ENCODE measurements around the gene HIGD1A. TPM values are rescaled to one million over a fixed set of nuclear protein-coding genes. Genes with fewer than 3 reads are reported as not detected.
A peak's percentile ranks its signal among the peaks of the same experiment; 100 is the strongest.

HIGD1A gene
- total and polyA plus RNA-seq, 12 donors: 179 to 399 (median 331) TPM

DNA sequence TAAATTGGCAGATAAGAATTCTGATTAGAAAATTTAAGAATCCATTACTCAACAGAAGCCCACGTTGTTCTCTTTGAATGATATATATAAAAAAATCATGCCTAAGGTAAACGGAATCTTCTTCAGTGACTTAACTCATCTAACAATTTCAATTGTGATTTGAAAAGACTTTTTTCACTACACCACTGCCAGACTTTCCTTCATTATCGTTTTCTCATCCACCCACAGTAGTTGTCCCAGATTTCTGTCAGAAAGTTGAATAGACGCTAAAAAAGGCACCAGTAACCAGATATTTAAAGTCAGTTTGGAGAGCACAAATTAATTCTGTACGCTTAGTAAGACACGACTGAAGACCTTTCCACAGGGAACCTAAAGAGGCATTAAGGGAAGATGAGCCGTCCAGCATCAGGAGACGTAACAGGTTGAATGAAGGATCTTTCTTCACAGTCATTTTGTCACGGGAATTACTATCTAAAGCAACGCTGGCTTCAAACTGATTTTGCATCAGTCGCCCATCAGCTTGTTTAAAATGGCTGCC lies 1.3 kb downstream of the HIGD1A start:
- peaks cover 0 to 52% (median 42%) of the 10 kb centered on the region in 9 donors for H3K4me1 ChIP-seq
- 30 to 45% methylated on average over 11 of the region's 11 CpGs for WGBS, 2 donors
- H3K27ac ChIP-seq: peak overlapping the region; percentile 74 to 98 (median 93)
- H3K4me3 ChIP-seq: peak overlapping the region; percentile 56 to 96 (median 74)
- no peak for ATAC-seq
- no peaks in the 10 kb centered on the region for H3K36me3 ChIP-seq
- intact Hi-C loops (cut with DNase I): no loop called here
- H3K9me3 ChIP-seq: no peaks in the 10 kb centered on the region
- H3K27me3 ChIP-seq: peaks cover 0 to 8% (median 0%) of the 10 kb centered on the region in 7 donors
- TF ChIP-seq, protein P1, sequence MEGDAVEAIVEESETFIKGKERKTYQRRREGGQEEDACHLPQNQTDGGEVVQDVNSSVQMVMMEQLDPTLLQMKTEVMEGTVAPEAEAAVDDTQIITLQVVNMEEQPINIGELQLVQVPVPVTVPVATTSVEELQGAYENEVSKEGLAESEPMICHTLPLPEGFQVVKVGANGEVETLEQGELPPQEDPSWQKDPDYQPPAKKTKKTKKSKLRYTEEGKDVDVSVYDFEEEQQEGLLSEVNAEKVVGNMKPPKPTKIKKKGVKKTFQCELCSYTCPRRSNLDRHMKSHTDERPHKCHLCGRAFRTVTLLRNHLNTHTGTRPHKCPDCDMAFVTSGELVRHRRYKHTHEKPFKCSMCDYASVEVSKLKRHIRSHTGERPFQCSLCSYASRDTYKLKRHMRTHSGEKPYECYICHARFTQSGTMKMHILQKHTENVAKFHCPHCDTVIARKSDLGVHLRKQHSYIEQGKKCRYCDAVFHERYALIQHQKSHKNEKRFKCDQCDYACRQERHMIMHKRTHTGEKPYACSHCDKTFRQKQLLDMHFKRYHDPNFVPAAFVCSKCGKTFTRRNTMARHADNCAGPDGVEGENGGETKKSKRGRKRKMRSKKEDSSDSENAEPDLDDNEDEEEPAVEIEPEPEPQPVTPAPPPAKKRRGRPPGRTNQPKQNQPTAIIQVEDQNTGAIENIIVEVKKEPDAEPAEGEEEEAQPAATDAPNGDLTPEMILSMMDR (IDR thresholded peaks at IDR 0.05): no peak
- no peak for DNase-seq

DNA sequence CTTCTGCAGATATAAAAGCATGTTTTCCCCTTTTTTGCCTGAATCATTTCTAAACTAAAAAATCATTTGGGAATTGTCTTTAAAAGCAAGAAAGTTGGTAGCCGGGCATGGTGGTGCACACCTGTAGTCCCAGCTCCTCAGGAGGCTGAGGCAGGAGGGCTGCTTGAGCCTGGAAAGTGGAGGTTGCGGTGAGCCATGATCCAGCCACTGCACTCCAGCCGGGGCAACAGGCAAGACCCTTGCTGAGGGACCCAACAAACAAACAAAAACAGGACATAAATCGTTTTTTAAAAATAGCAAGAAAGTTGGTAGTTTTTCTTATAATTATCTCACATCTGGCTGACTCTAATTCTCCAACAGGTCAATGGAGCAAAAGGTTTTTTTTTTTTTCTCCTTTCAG lies 2.5 kb downstream of the HIGD1A start:
- H3K9me3 ChIP-seq: no peaks in the 10 kb centered on the region
- TF ChIP-seq, protein P1 (IDR thresholded peaks at IDR 0.05): no peak
- H3K27me3 ChIP-seq: peaks cover 0 to 8% (median 0%) of the 10 kb centered on the region in 7 donors
- peak overlapping the region in 1 of 10 donors; percentile 93 for H3K27ac ChIP-seq
- H3K4me3 ChIP-seq: peak overlapping the region in 1 of 10 donors; percentile 94
- DNase-seq (no peak), ATAC-seq (no peak)
- 92 to 93% methylated on average over 4 of the region's 4 CpGs for WGBS, 2 donors
- intact Hi-C loops (cut with DNase I): no loop called here
- peaks cover 0 to 52% (median 42%) of the 10 kb centered on the region in 9 donors for H3K4me1 ChIP-seq
- no peaks in the 10 kb centered on the region for H3K36me3 ChIP-seq

GRCh38 chr3:42801048-42801620 lies 3.2 kb downstream of the HIGD1A start:
- peak overlapping the region in 1 of 10 donors; percentile 9 for H3K27ac ChIP-seq
- 63 to 75% methylated on average over 3 of the region's 3 CpGs for WGBS, 2 donors
- ATAC-seq (no peak), DNase-seq (no peak)
- H3K36me3 ChIP-seq: peaks cover 0 to 4% (median 0%) of the 10 kb centered on the region in 9 donors
- intact Hi-C loops (cut with DNase I): no loop called here
- H3K9me3 ChIP-seq: peaks cover 0 to 5% (median 0%) of the 10 kb centered on the region in 11 donors
- H3K4me1 ChIP-seq: peaks cover 0 to 55% (median 42%) of the 10 kb centered on the region in 9 donors
- H3K4me3 ChIP-seq: no peak overlapping the region
- TF ChIP-seq, protein P1 (IDR thresholded peaks at IDR 0.05): no peak
- H3K27me3 ChIP-seq: peaks cover 0 to 8% (median 0%) of the 10 kb centered on the region in 7 donors

DNA sequence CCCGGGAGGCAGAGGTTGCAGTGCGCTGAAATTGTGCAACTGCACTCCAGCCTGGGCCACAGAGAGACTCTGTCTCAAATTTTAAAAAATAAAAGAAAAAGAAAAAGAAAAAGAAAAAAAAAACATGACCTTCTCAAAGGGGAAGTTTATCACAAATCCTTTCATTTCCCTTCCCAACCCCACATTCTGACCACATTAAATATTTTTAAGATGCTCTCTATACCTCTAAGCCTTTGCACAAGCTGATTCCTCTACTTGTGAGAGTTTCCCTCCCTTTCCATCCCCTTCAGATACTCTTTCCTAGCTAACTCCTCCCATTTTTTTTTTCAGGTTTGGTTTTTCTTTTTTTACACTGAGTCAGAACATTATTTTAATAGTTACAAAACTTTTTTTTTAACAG lies 4.0 kb downstream of the HIGD1A start:
- ATAC-seq (no peak), DNase-seq (no peak)
- Histone ChIP-seq H3K4me3 (no peak overlapping the region), H3K4me1 (peaks cover 0 to 61% (median 41%) of the 10 kb centered on the region in 9 donors), H3K36me3 (peaks cover 0 to 9% (median 0%) of the 10 kb centered on the region in 9 donors), H3K9me3 (peaks cover 0 to 5% (median 0%) of the 10 kb centered on the region in 11 donors), H3K27ac (no peak overlapping the region), H3K27me3 (peaks cover 0 to 2% (median 0%) of the 10 kb centered on the region in 7 donors)
- TF ChIP-seq, protein P1 (IDR thresholded peaks at IDR 0.05): no peak
- intact Hi-C loops (cut with DNase I): no loop called here
- WGBS, 2 donors: 90 to 96% methylated on average over 2 of the region's 2 CpGs
